Astrocyte (in vitro differentiated cells and primary cell): ENCODE data around the gene C6orf15.
"Not testable (repeated sequence)": the region's sequence is repeated elsewhere in the genome, so short reads cannot be mapped to it uniquely, and the experiment has no call there.

Experiments
- EZH2 ChIP-seq: IDR thresholded peaks from 2 replicates; pipeline ENCODE4 v1.6.1; 2012; ENCODE audit warnings: mild to moderate bottlenecking, low read length, inconsistent platforms; ENCODE audit not compliant: insufficient read depth
- TF ChIP-seq, protein P1 (sequence below): IDR thresholded peaks from 2 replicates; pipeline ENCODE4 v1.5.1; 2011; ENCODE audit warnings: low read depth, mild to moderate bottlenecking, inconsistent platforms, low read length, moderate library complexity; ENCODE audit not compliant: insufficient read depth

DNA sequence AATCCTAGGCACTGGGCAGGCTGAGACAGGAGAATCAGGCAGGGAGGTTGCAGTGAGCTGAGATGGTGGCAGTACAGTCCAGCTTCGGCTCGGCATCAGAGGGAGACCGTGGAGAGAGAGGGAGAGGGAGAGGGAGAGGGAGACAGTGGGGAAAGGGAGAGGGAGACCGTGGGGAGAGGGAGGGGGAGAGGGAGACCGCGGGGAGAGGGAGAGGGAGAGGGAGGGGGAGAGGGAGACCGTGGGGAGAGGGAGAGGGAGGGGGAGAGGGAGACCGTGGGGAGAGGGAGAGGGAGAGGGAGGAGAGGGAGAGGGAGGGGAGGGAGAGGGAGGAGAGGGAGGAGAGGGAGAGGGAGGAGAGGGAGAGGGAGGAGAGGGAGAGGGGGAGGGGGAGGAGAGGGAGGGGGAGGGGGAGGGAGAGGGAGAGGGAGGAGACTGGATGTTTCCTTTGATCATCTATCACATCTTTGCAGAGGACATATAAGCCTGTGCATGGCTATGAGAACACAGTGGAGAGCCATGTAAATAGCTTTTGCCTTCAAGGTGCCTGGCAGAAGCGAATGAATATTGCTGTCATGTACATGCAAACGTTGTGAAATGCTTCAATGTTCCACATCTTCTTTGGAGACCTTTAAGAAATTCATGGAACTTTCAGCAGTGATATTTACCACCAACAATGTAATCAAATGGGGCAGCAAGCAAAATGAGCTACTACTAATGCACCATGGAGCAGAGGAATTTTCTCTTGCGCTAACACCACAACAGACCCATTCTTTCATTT lies 44.3 kb downstream of the C6orf15 start:
- TF ChIP-seq, protein P1, sequence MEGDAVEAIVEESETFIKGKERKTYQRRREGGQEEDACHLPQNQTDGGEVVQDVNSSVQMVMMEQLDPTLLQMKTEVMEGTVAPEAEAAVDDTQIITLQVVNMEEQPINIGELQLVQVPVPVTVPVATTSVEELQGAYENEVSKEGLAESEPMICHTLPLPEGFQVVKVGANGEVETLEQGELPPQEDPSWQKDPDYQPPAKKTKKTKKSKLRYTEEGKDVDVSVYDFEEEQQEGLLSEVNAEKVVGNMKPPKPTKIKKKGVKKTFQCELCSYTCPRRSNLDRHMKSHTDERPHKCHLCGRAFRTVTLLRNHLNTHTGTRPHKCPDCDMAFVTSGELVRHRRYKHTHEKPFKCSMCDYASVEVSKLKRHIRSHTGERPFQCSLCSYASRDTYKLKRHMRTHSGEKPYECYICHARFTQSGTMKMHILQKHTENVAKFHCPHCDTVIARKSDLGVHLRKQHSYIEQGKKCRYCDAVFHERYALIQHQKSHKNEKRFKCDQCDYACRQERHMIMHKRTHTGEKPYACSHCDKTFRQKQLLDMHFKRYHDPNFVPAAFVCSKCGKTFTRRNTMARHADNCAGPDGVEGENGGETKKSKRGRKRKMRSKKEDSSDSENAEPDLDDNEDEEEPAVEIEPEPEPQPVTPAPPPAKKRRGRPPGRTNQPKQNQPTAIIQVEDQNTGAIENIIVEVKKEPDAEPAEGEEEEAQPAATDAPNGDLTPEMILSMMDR: not testable (repeated sequence)
- TF ChIP-seq EZH2: not testable (repeated sequence)
